Endometrium (tissue), 2 donors: Measurements from ENCODE around the gene ENDOV.

Experiments
- FAIRE-seq: peaks from 2 replicates; lab custom pipeline; 2012; peaks lifted over from hg19 to GRCh38; lab: Jason Lieb, UNC
- donor health status: control.
- donor health status: control.

ENDOV gene

DNA sequence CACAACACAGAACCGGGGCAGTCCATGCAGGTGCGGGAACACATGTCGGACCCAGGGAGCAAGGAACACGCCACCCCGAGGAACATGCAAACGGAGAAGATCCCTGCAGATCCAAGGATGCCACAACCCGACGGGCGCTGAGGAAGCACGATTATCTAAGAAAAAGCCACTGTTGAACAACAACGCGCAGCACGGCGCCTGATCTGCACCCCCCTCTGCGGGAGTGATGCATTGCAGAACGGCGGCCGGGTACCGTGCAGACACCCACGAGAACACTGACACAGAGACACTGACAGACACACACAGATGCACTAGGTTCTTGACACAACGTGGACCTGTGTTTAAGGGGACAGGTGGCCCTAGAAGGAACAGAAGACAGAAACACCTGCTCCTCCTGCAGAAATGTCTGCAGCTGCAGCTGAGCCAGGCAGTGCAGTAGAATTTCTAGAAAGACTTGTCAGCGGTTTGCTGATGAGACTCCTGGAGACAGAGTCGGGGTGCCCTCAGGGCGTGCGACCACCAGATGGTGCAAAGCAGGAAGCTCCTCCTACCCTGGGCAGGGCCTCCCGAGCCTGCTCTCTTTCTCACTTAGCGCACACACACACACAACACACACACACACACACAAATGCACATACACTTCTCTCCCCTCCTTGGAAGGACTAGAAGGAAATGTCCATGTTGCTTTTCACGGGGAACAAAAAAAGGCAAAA lies 54.0 kb downstream of the ENDOV start:
- no peak for FAIRE-seq

- FAIRE-seq = no peak
These were observed 54.7 kb downstream of the ENDOV start for GRCh38 chr17:80469667-80470066.

- FAIRE-seq = no peak
These were observed 55.6 kb downstream of the ENDOV start for GRCh38 chr17:80470603-80471002.

GRCh38 chr17:80471922-80472321 lies 57.0 kb downstream of the ENDOV start:
- FAIRE-seq = no peak

GRCh38 chr17:80472996-80473395 lies 58.0 kb downstream of the ENDOV start:
- no peak for FAIRE-seq

GRCh38 chr17:80473701-80474100 lies 58.7 kb downstream of the ENDOV start:
- FAIRE-seq = no peak

- no peak for FAIRE-seq
These were observed 59.4 kb downstream of the ENDOV start for GRCh38 chr17:80474231-80474960.

GRCh38 chr17:80474961-80475909 lies 60.3 kb downstream of the ENDOV start:
- FAIRE-seq = no peak

GRCh38 chr17:80475910-80476876 lies 61.2 kb downstream of the ENDOV start, which contains the start of gene NPTX1:
Gene NPTX1, minus strand, starts transcription at chr17:80476607. Its CDS starts 161 bp downstream, at chr17:80476446.
- FAIRE-seq = no peak

DNA sequence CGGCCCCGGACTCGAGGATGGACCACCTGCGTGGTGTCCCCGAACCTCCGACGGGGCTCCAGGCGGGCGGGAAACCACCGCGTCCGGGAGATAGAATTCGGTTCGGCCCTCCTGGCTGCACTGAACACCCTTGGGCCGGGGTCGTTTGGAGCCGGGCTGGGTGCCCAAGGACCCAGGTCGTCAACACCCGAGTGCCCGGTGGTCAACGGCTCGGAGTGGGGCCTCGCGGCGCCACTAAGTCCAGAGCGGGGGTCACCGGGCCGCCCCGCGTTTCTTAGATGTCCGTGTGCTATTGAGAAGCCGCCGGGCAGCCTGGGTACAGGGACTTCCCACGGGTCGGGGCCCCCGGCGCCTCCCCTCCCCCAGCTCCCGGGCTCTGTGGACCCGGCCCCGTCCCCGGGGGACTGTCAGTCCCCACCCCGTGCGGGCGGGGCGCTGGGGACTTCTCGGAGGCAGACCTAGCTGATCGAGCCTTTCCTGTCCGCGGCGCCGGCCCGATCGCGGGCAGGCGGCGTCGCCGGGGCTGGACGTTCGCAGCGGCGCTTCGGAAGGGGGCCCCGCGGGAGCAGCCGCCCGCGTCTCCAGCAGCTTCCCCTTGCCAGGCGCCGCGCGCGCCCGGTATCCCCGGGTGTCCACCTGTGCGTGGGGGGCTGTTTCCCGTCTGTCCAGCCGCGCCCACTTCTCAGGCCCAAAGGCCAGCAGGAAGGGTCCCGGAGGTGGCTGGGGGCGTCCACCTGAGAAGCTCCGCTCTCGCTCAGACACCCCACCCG lies 62.1 kb downstream of the ENDOV start:
- FAIRE-seq = no peak

- no peak for FAIRE-seq
These were observed 62.9 kb downstream of the ENDOV start for GRCh38 chr17:80477647-80478478.

DNA sequence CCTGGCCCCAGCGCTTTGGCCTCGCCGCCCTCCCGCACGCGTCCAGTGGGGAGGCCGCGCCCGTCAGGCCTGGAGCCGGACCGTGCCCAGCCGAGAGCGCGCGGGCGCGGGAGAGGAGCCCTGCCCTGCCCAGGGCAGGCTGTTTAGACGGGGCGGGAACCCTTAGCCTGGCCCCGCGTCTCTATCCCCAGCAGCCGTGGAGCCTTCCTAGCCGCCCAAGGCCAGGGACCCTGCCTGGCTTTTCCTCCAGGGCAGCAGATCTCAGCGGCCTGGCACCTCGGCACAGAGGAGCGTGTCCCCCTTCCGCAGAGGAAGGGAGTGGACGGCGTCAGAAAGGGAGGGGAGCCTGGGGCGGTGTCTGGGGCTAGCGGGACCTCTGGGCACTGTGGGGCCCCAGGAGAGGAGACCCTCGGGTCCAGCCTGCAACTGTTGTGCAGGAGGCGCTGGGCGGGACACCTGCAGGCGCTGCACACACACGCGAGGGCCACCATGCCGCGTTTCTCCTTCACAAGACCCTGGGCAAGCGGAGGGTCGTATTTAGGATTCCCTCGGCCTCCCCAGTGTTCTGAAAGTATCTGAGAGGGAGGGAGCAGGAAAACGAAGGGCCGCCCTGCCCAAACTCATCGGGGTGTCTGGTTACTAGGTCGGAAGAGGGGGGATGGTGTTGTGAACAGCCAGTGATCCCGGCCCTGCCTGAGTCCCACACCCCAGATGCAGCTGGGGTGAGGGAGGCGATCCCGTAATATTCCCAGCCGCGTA lies 63.7 kb downstream of the ENDOV start:
- FAIRE-seq = no peak

GRCh38 chr17:80479246-80479566 lies 64.2 kb downstream of the ENDOV start:
- no peak for FAIRE-seq

- no peak for FAIRE-seq
These were observed 65.3 kb downstream of the ENDOV start for GRCh38 chr17:80480248-80480647.

GRCh38 chr17:80481284-80482057 lies 66.5 kb downstream of the ENDOV start:
- FAIRE-seq = no peak

DNA sequence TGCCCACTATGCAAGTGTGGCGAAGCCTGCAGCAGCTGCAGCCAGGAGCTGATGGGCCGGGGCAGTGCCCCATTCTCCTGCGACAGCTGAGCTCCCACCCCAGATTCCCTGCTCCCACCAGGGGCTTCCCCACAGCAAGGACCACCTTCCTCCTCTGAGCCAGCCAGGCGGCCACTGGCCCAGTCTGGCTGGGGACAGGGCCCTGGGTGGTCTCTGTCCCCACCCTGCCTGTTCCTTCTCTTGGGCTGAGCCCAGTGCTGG lies 67.0 kb downstream of the ENDOV start:
- no peak for FAIRE-seq

DNA sequence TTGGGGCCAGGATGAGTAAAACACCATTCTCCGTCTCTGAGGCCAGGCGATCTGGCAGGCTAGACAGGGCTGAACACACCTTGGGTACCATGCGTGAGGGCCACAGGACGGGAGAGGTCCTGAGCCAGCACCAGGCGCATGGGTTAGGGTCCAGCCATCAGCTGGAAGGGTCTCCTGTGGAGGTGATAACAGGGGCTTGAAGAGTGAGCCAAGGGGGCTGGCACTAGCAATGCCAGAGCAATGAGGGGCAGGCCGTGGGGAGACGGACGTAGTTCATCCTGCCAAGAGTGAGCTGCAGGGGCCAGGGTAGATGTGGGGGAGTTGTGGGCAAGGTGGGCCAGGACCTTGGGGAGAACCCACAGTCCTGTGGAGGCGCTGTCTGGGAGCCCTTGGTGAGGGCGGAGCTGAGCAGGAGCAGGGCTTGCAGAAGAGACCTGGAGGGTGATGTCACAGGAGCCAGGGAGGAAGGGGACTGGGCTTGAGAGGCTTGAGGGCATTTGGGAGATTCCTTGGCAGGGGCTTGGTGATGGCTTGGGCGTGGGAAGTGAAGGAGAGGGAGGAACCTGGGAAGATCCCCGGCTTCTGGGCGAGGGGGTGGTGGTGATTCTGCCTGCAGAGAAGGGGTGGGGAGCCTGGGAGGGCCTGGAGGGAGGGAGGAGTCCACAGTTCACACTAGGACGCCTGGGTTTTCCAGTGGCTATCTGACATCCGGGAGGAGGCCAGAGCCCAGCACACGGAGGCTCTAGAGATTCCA lies 67.8 kb downstream of the ENDOV start:
- FAIRE-seq = no peak

DNA sequence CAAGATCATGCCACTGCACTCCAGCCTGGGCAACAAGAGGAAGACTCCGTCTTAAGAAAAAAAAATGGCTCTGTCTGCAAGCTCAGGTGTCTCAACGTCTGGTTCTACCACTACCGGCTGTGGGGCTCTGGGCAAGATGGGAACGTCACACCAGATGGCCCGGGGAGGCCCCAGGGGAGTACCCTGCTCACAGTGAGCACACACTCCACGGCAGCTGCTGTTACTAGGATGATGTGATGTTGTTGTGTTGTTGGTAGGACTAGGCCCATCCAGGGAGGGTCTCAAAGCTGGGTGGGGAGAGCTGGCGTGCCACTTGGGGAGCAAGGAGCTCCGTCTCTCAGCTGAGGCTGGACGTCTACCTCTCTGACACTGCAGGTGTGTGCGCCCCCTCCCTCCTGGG lies 70.9 kb downstream of the ENDOV start:
- no peak for FAIRE-seq
